ENCODE measurements around the gene CHID1.
A peak's percentile ranks its signal among the peaks of the same experiment; 100 is the strongest.

Gene CHID1

DNA sequence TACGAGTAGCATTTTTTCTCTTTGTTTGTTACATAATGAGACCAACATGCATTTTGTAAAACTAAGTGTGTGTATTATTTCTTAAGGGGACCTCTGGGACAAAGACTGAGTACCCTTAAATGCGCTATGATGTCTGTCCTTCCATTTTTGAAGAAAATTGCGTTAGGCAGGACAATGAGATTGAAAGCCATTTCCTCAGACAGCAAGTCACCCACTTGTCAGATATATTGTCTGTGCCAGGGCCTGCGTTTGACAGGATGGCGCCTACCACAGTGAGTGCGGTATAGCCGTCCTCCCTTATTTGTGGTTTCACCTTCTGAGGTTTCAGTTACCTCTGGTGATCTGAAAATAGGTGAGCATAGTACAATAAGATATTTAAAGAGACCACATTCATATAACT, 17.3 kb upstream of the CHID1 start:
- H3K4me1 ChIP-seq (ENCODE audit: insufficient read depth, poor library complexity, severe bottlenecking): peaks cover 4% of the 10 kb centered on the region
- TF ChIP-seq, protein P1, sequence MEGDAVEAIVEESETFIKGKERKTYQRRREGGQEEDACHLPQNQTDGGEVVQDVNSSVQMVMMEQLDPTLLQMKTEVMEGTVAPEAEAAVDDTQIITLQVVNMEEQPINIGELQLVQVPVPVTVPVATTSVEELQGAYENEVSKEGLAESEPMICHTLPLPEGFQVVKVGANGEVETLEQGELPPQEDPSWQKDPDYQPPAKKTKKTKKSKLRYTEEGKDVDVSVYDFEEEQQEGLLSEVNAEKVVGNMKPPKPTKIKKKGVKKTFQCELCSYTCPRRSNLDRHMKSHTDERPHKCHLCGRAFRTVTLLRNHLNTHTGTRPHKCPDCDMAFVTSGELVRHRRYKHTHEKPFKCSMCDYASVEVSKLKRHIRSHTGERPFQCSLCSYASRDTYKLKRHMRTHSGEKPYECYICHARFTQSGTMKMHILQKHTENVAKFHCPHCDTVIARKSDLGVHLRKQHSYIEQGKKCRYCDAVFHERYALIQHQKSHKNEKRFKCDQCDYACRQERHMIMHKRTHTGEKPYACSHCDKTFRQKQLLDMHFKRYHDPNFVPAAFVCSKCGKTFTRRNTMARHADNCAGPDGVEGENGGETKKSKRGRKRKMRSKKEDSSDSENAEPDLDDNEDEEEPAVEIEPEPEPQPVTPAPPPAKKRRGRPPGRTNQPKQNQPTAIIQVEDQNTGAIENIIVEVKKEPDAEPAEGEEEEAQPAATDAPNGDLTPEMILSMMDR (IDR thresholded peaks at IDR 0.05; ENCODE audit: poor library complexity, severe bottlenecking): no peak
- ATAC-seq (ENCODE audit: low read depth): no peak
- peaks cover 23% of the 10 kb centered on the region for H3K36me3 ChIP-seq (ENCODE audit: low read depth)
- no peak for DNase-seq (ENCODE audit: low spot score)
- no peaks in the 10 kb centered on the region for H3K27me3 ChIP-seq (ENCODE audit: insufficient read depth, poor library complexity, severe bottlenecking)
- no peaks in the 10 kb centered on the region for H3K9me3 ChIP-seq (ENCODE audit: severe bottlenecking)
- H3K4me3 ChIP-seq (ENCODE audit: severe bottlenecking): no peak overlapping the region
- H3K27ac ChIP-seq (ENCODE audit: poor library complexity, severe bottlenecking): no peak overlapping the region

DNA sequence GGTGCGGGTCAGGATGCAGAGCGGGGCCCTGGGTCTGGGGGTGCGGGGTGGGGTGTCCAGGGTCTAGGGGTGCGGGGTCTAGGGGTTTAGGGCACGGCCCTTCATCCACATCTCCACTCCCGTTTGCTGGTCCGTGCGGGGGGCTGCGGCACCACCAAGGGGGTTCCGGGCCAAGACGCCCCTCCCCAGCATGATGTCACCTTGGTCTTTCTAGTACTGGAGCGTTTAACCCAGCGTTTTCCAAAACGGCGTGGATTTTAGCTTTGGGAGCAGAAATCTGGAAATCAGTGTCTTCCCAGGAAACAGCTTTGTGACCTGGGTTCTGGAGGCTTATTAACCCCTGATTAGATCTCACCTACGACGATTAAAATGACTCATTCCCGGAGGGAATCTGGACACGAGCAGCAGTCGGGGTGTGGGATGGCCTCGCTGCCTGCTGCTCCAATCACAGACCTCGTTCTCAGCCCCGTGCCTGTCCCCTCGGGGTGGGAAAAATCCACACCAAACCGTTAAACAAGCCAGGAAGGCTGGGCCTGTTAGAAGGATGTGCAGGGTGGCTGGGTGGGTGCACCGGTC, 15.8 kb upstream of the CHID1 start:
- H3K4me1 ChIP-seq (ENCODE audit: insufficient read depth, poor library complexity, severe bottlenecking): peaks cover 4% of the 10 kb centered on the region
- peak overlapping the region; percentile 99 for H3K4me3 ChIP-seq (ENCODE audit: severe bottlenecking)
- ATAC-seq (ENCODE audit: low read depth) (peak; percentile 73), DNase-seq (ENCODE audit: low spot score) (no peak)
- TF ChIP-seq, protein P1 (IDR thresholded peaks at IDR 0.05; ENCODE audit: poor library complexity, severe bottlenecking): no peak
- H3K27me3 ChIP-seq (ENCODE audit: insufficient read depth, poor library complexity, severe bottlenecking): no peaks in the 10 kb centered on the region
- peak overlapping the region; percentile 67 for H3K27ac ChIP-seq (ENCODE audit: poor library complexity, severe bottlenecking)
- no peaks in the 10 kb centered on the region for H3K9me3 ChIP-seq (ENCODE audit: severe bottlenecking)
- peaks cover 16% of the 10 kb centered on the region for H3K36me3 ChIP-seq (ENCODE audit: low read depth)

DNA sequence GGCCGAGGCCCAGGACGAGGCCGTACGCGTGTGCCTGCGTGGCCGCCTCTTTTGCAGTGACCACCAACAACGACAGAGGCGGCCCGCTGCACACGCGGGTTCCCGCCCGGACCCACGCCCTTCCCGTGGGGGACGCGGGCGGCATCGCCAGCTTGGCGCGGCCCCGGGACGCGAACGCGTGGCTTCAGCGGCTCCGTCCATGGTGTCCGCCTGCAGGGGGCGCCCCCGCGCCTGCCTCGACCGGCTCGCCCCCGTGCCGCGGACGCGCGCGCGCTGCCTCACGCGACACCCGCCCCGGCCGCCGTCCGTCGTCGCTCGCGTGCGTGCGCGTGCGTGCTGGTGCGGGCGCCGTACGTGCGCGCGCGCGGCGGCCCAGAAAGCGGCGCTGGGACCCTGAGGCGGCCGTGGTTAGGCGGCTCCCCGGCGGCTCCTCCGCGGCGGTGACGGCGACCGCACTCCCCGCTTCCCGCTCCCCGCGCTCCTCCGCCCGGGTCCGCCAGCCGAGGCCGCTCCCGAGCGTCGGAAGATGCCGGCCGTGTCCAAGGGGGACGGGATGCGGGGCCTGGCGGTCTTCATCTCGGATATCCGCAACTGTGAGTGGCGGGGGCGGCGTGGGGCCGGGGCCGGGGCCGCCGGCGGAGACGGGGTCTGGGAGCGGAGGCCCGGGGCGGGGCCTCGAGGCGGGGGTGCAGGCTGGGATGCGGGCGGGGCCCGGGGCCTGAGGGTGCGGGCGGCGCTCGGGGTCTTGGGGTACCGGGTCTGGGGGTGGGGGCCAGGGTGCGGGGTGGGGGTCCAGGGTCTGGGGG, 15.1 kb upstream of the CHID1 start, which contains the start of gene AP2A2:
TSS of gene AP2A2 (plus strand) at position 375 of the 806 bp plus-strand sequence. CDS start at position 527, 152 bp downstream.
- ATAC-seq (ENCODE audit: low read depth) (peak; percentile 67), DNase-seq (ENCODE audit: low spot score) (no peak)
- Histone ChIP-seq H3K4me3 (ENCODE audit: severe bottlenecking) (peak within 1 kb of the TSS; percentile 99), H3K27me3 (ENCODE audit: insufficient read depth, poor library complexity, severe bottlenecking) (no peaks in the 10 kb centered on the region), H3K9me3 (ENCODE audit: severe bottlenecking) (no peaks in the 10 kb centered on the region), H3K4me1 (ENCODE audit: insufficient read depth, poor library complexity, severe bottlenecking) (peaks cover 4% of the 10 kb centered on the region), H3K27ac (ENCODE audit: poor library complexity, severe bottlenecking) (peak within 1 kb of the TSS; percentile 67), H3K36me3 (ENCODE audit: low read depth) (peaks cover 16% of the 10 kb centered on the region)
- TF ChIP-seq, protein P1 (IDR thresholded peaks at IDR 0.05; ENCODE audit: poor library complexity, severe bottlenecking): peak; percentile 94

DNA sequence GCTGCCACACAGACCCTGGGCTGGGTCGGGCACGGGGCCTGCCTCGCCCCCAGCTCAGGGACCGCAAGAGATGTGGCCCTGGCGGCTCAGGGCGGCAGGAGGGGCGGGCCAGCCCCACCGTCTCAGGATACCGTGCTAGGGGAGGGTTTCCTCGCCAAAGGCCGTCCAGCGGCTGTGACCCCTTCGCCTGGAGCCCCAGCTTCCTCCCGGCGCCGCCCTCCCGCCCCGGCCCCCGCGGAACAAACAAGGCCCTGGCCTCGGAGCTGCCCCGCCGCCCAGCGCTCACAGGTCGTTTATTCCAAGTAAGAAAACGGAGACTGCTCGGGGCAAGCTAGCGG, 14.5 kb upstream of the CHID1 start:
- TF ChIP-seq, protein P1 (IDR thresholded peaks at IDR 0.05; ENCODE audit: poor library complexity, severe bottlenecking): no peak
- H3K4me3 ChIP-seq (ENCODE audit: severe bottlenecking): peak overlapping the region; percentile 99
- H3K36me3 ChIP-seq (ENCODE audit: low read depth): peaks cover 16% of the 10 kb centered on the region
- no peaks in the 10 kb centered on the region for H3K27me3 ChIP-seq (ENCODE audit: insufficient read depth, poor library complexity, severe bottlenecking)
- H3K4me1 ChIP-seq (ENCODE audit: insufficient read depth, poor library complexity, severe bottlenecking): peaks cover 4% of the 10 kb centered on the region
- DNase-seq (ENCODE audit: low spot score) (no peak), ATAC-seq (ENCODE audit: low read depth) (no peak)
- H3K9me3 ChIP-seq (ENCODE audit: severe bottlenecking): no peaks in the 10 kb centered on the region
- peak overlapping the region; percentile 67 for H3K27ac ChIP-seq (ENCODE audit: poor library complexity, severe bottlenecking)
